ENCODE measurements around the gene NELL1. TPM values are rescaled to one million over a fixed set of nuclear protein-coding genes. Genes with fewer than 3 reads are reported as not detected.
A peak's percentile ranks its signal among the peaks of the same experiment; 100 is the strongest.

The NELL1 gene
- total RNA-seq, 1 experiment from 2014 or later, result not detected

- DNase-seq, result no peak
- no peak overlapping the region for H3K4me3 Mint-ChIP-seq (ENCODE audit: unreplicated experiment)
- CTCF ChIA-PET, result no interaction called here
- BruUV-seq (replicated peaks), result no TSS peak
- no peaks in the 10 kb centered on the region for H3K36me3 ChIP-seq (ENCODE audit: control insufficient read depth, insufficient read depth, low read length)
- intact Hi-C loops (cut with micrococcal nuclease; ENCODE audit: unreplicated experiment), result no loop called here
- no peaks in the 10 kb centered on the region for H3K9me3 ChIP-seq
- H3K27me3 Mint-ChIP-seq (ENCODE audit: insufficient read depth, unreplicated experiment), result peaks cover 6% of the 10 kb centered on the region
- no peak overlapping the region for H3K27ac Mint-ChIP-seq (ENCODE audit: unreplicated experiment)
- no peaks in the 10 kb centered on the region for H3K36me3 Mint-ChIP-seq (ENCODE audit: insufficient read depth, unreplicated experiment)
- H3K4me1 ChIP-seq, result no peaks in the 10 kb centered on the region
- H3K9me3 Mint-ChIP-seq (ENCODE audit: unreplicated experiment), result no peaks in the 10 kb centered on the region
- TF ChIP-seq CTCF (IDR thresholded peaks at IDR 0.05; ENCODE audit: insufficient read depth in 1 of 2, low read depth in 1 of 2, low read length in 1 of 2, severe bottlenecking in 1 of 2, unreplicated experiment in 1 of 2), result no peak
- no peaks in the 10 kb centered on the region for H3K4me1 Mint-ChIP-seq (ENCODE audit: low read depth, unreplicated experiment)
- H3K4me3 ChIP-seq (ENCODE audit: low read depth, low read length), result no peak overlapping the region
- H3K27me3 ChIP-seq (replicated peaks; ENCODE audit: control insufficient read depth, insufficient read depth, low read length), result no peaks in the 10 kb centered on the region
- POLR2A ChIA-PET, result no interaction called here
These were observed 357.3 kb downstream of the NELL1 start for GRCh38 chr11:21026685-21027084.

GRCh38 chr11:21037850-21038249 lies 368.5 kb downstream of the NELL1 start:
- intact Hi-C loops (cut with micrococcal nuclease; ENCODE audit: unreplicated experiment), result loop anchor here (1.0 kb wide), 1 partner anchor 10 kb away; no protein-coding TSS in a partner anchor
- Mint-ChIP-seq H3K36me3 (ENCODE audit: insufficient read depth, unreplicated experiment) (peaks cover 5% of the 10 kb centered on the region), H3K27ac (ENCODE audit: unreplicated experiment) (no peak overlapping the region), H3K4me3 (ENCODE audit: unreplicated experiment) (no peak overlapping the region), H3K9me3 (ENCODE audit: unreplicated experiment) (peaks cover 11% of the 10 kb centered on the region), H3K27me3 (ENCODE audit: insufficient read depth, unreplicated experiment) (no peaks in the 10 kb centered on the region), H3K4me1 (ENCODE audit: low read depth, unreplicated experiment) (peaks cover 15% of the 10 kb centered on the region)
- ChIA-PET POLR2A (no interaction called here), CTCF (no interaction called here)
- no peak for TF ChIP-seq CTCF (IDR thresholded peaks at IDR 0.05; ENCODE audit: insufficient read depth in 1 of 2, low read depth in 1 of 2, low read length in 1 of 2, severe bottlenecking in 1 of 2, unreplicated experiment in 1 of 2)
- Histone ChIP-seq H3K27me3 (replicated peaks; ENCODE audit: control insufficient read depth, insufficient read depth, low read length) (no peaks in the 10 kb centered on the region), H3K9me3 (no peaks in the 10 kb centered on the region), H3K4me3 (ENCODE audit: low read depth, low read length) (no peak overlapping the region), H3K36me3 (ENCODE audit: control insufficient read depth, insufficient read depth, low read length) (no peaks in the 10 kb centered on the region), H3K4me1 (peaks cover 34% of the 10 kb centered on the region)
- no TSS peak for BruUV-seq (replicated peaks)
- DNase-seq, result no peak

GRCh38 chr11:21038801-21039200 lies 369.4 kb downstream of the NELL1 start:
- POLR2A ChIA-PET, result no interaction called here
- H3K27me3 Mint-ChIP-seq (ENCODE audit: insufficient read depth, unreplicated experiment), result no peaks in the 10 kb centered on the region
- peaks cover 15% of the 10 kb centered on the region for H3K4me1 Mint-ChIP-seq (ENCODE audit: low read depth, unreplicated experiment)

More at GRCh38 chr11:21038801-21039200, 369.4 kb downstream of the NELL1 start:
- Mint-ChIP-seq H3K4me3 (ENCODE audit: unreplicated experiment) (peak overlapping the region; percentile 1), H3K9me3 (ENCODE audit: unreplicated experiment) (peaks cover 11% of the 10 kb centered on the region), H3K36me3 (ENCODE audit: insufficient read depth, unreplicated experiment) (peaks cover 5% of the 10 kb centered on the region), H3K27ac (ENCODE audit: unreplicated experiment) (peak overlapping the region; percentile 30)
- TF ChIP-seq CTCF (IDR thresholded peaks at IDR 0.05; ENCODE audit: insufficient read depth in 1 of 2, low read depth in 1 of 2, low read length in 1 of 2, severe bottlenecking in 1 of 2, unreplicated experiment in 1 of 2), result no peak
- Histone ChIP-seq H3K9me3 (no peaks in the 10 kb centered on the region), H3K4me1 (peaks cover 40% of the 10 kb centered on the region), H3K36me3 (ENCODE audit: control insufficient read depth, insufficient read depth, low read length) (no peaks in the 10 kb centered on the region), H3K4me3 (ENCODE audit: low read depth, low read length) (no peak overlapping the region), H3K27me3 (replicated peaks; ENCODE audit: control insufficient read depth, insufficient read depth, low read length) (no peaks in the 10 kb centered on the region)
- no TSS peak for BruUV-seq (replicated peaks)
- intact Hi-C loops (cut with micrococcal nuclease; ENCODE audit: unreplicated experiment), result loop anchor here (1.0 kb wide), 1 partner anchor 10 kb away; no protein-coding TSS in a partner anchor
- CTCF ChIA-PET, result no interaction called here
- DNase-seq, result peak; percentile 33 to 60

All from Caco-2 (cell line).